Hepatic stellate cell (primary cell): ENCODE results near the gene DESI1.
A peak's percentile ranks its signal among the peaks of the same experiment; 100 is the strongest.
"Not testable (repeated sequence)": the region's sequence is repeated elsewhere in the genome, so short reads cannot be mapped to it uniquely, and the experiment has no call there.

Source experiments
- DNase-seq: peaks from one replicate; pipeline ENCODE4 v3.0.0; 2011; ENCODE audit warnings: low spot score

The DESI1 gene

GRCh38 chr22:41620589-41621098 lies at the start of gene DESI1:
Gene DESI1, minus strand, starts transcription at chr22:41621043. Its CDS starts 204 bp downstream, at chr22:41620839.
- DNase-seq: peak; percentile 42

DNA sequence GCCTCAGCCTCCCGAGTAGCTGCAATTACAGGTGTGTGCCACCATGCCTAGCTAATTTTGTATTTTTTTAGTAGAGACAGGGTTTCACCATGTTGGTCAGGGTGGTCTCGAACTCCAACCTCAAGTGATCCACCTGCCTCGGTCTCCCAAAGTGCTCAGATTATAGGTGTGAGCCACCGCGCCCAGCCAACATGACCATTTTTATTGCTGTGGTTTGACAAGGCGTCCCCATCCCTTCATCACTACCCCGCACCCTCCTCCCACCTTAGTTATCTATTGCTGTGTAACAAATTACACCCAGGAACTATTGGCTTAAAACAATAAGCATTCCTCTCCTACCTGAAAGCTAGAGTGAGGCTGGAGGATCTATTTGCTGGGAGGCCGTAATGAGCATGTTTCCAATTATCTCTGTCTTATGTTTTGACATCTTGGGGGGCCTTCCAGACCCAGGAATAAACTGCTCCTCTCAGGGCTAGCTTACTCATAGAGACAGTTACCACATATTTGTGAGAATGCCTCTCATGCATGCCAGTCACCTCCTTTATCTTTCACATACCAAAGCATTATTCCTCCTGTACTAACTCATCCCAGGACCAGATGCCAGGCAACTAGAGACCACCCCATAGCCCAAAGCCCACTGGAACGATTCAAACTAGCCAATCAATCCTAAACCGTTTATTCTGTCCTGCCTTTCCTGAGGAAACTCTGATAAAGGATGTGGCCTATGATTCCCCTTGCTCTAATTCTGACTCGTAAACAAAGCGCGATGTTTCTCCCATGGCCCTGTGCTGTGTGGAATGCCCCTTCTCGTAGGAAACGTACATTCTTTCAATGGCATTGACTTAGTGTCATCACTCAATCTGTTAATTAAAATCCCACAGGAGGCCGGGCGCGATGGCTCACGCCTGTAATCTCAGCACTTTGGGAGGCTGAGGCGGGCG lies 48.4 kb upstream of the DESI1 start:
- DNase-seq: peak; percentile 54

- DNase-seq: no peak
Measured at GRCh38 chr22:41664951-41665350, 44.1 kb upstream of the DESI1 start.

DNA sequence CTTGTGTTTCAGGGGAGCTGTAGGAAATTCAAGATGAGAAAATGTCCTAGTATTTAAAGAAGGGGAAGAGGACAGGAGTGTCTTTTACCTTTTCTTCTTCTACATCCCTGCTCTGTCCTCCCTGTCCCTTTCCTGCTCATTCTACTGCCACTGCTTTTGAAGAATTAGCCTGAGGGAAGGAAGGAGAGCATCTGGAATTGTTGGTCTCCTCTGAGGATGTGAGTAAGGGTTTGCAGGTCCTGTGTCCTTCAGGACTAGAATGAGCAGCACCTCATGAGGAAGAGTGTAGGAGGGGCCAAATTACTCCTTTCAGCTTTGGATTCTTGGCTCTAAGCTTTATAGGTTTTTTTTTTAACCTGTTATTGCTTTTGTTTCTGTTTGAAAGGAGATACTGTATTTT lies 43.6 kb upstream of the DESI1 start:
- no peak for DNase-seq

GRCh38 chr22:41663594-41663993 lies 42.8 kb upstream of the DESI1 start:
- DNase-seq: not testable (repeated sequence)

GRCh38 chr22:41661713-41662112 lies 40.9 kb upstream of the DESI1 start:
- no peak for DNase-seq

DNA sequence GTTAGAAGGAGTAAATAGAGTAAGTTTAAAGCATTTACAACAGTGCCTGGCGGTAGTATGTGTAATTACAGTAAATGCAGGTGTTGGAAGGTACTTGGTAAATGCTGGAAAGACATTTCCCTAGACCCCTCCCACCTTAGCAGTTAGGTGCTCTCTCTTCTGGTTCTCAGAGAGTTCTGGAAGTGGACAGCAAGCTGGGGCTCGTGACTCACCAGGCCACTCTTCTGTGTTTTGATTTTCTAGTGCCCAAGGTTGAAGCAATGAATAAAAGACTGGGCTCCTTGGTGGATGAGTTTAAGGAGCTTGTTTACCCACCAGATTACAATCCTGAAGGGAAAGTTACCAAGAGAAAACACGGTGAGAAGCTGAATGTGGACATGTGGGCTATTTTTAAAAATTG lies 40.2 kb upstream of the DESI1 start:
- DNase-seq: no peak

DNA sequence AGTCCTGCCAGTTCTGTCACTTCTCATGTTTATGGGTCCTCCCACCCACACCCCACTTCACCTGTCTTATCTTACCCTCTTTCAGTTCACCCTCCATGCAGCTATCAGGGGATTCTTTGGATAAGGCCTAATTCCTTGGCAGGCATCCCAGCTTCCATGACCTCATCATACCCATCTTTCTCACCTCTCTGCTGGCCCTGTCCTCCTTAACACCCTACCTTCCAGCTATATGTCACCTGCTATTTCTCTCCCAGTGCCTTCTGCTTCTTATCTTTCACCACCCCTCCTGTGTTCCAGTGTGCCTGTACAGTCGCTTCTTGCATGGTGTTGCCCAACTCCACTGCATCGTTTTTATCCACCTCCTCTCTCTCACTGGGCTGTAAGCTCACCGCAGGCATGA lies 39.6 kb upstream of the DESI1 start:
- no peak for DNase-seq

GRCh38 chr22:41659941-41660340 lies 39.1 kb upstream of the DESI1 start:
- no peak for DNase-seq

GRCh38 chr22:41658869-41659268 lies 38.0 kb upstream of the DESI1 start:
- no peak for DNase-seq

DNA sequence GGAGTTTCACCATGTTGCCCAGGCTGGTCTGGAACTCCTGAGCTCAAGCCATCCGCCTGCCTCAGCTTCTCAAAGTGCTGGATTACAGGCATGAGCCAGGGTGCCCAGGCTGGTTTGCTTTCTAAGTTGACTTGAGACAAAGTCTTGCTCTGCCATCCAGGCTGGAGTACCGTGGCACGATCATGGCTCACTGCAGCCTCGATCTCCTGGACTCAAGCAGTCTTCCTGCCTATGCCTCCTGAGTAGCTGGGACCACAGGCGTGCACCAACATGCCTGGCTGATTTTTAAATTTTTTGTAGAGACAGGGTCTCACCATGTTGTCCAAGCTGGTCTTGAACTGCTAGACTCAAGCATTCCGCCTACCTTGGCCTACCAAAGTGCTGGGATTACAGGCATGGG lies 36.9 kb upstream of the DESI1 start:
- DNase-seq: no peak

DNA sequence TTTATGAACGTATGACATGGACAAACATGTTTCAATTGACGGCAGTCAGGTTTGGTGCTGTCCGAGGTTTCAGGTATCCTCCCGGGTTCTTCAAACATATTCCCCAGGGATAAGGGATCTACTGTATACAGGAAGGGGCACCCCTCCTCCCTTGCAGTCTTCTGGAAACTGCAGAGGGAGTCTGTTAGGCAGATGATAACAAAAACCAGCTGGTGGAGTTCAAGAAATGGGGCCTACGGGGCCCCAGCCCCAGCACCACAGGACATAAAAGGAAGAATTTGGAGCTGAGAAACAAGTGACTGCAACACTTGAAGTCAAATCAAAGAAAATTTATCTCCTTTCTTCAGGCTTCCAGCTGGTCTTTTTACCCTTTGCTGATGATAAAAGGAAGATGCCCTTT lies 35.7 kb upstream of the DESI1 start:
- DNase-seq: no peak

GRCh38 chr22:41654322-41654721 lies 33.5 kb upstream of the DESI1 start:
- DNase-seq: no peak

DNA sequence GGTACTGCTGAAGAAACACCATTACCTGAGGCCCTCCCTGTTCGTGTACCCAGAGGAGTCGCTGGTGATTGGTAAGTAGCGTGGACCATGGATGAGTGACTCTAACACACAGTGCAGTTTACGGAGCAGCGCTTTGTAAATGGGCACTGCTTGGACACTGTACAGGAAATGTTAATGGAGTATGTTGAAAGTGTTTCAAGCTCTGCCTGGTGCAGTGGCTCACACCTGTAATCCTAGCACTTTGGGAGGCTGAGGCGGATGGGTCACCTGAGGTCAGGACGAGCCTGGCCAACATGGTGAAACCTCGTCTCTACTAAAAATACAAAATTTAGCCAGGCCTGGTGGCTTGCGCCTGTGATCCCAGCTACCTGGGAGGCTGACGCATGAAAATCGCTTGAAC lies 30.0 kb upstream of the DESI1 start:
- no peak for DNase-seq

GRCh38 chr22:41650229-41650628 lies 29.4 kb upstream of the DESI1 start:
- no peak for DNase-seq

GRCh38 chr22:41648432-41648831 lies 27.6 kb upstream of the DESI1 start:
- DNase-seq: no peak

GRCh38 chr22:41647771-41648170 lies 26.9 kb upstream of the DESI1 start:
- DNase-seq: no peak

GRCh38 chr22:41642331-41643110 lies 21.7 kb upstream of the DESI1 start:
- no peak for DNase-seq

DNA sequence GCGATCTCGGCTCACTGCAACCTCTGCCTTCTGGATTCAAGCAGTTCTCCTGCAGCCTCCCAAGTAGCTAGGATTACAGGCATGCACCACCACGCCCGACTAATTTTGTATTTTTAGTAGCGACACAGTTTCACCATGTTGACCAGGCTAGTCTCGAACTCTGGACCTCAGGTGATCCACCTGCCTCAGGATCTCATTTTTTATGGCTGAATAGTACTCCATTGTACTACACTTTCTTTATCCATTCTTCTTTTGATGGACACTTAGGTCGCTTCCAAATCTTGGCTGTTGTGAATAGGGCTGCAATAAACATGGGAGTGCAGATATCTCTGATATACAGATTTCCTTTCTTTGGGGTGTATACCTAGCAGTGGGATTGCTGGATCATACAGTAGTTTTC lies 21.0 kb upstream of the DESI1 start:
- no peak for DNase-seq

DNA sequence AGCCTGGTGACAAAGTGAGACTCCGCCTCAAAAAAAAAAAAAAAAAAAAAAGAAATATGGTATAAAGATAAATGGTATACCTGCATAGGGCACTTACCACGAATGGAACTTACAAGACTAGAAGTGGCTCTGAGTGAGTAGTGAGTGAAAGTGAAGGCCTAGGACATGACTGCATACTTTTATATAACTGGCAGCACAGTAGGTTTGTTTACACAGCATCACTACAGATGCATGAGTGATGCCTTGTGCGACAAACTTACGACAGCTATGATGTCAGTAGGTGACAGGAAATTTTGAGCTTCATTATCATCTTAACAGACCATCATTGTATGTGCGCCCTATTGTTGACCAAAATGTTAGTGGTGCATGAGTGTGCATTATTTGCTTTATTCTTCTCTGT lies 17.9 kb upstream of the DESI1 start:
- no peak for DNase-seq

GRCh38 chr22:41638124-41638523 lies 17.3 kb upstream of the DESI1 start:
- no peak for DNase-seq

- not testable (repeated sequence) for DNase-seq
Measured at GRCh38 chr22:41637623-41638022, 16.8 kb upstream of the DESI1 start.

DNA sequence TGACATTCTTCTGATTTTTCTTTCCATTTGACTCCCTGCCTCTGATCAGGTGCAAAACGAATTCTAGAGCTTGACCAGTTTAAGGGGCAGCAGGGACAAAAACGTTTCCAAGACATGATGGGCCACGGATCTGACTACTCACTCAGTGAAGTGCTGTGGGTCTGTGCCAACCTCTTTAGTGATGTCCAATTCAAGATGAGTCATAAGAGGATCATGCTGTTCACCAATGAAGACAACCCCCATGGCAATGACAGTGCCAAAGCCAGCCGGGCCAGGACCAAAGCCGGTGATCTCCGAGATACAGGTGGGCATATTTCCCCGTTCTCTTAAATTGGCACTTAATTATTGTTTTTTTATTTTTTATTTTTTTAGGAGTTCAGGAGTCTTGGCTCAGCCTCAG lies 15.6 kb upstream of the DESI1 start:
- DNase-seq: no peak
